Caco-2 (cell line): ENCODE results near the gene SEMA6B. TPM values are rescaled to one million over a fixed set of nuclear protein-coding genes. Genes with fewer than 3 reads are reported as not detected.

Experiments used
- BruUV-seq: library from RNA; stranded (reverse); fragments of 400-500 nt; replicated peaks from 2 replicates; lab custom pipeline; 2021; lab: Mats Ljungman, UMichigan
- CTCF ChIA-PET: fragments of 300-600 bp; sonication (Branson Sonifier 250); formaldehyde crosslinking; loops from one replicate; lab custom pipeline; 2022; ENCODE audit warnings: antibody characterized with exemption; lab: Charles Lee
- POLR2A ChIA-PET: fragments of 300-600 bp; sonication (Branson Sonifier 250); formaldehyde crosslinking; loops from one replicate; lab custom pipeline; 2022; ENCODE audit warnings: antibody characterized with exemption; lab: Charles Lee
- DNase-seq, 2 experiments: peaks; one replicate each; pipeline versions ENCODE4 v3.0.0 to v3.0.0-alpha.2; 2020 to 2022
- H3K27me3 ChIP-seq: replicated peaks from 2 replicates; pipeline ENCODE4 v1.6.0; 2011; ENCODE audit warnings: low read length; ENCODE audit not compliant: control insufficient read depth, insufficient read depth
- H3K36me3 ChIP-seq: 2 replicates; pipeline ENCODE4 v1.5.1; 2011; ENCODE audit warnings: low read length; ENCODE audit not compliant: control insufficient read depth, insufficient read depth
- H3K4me1 ChIP-seq: fragments of 250-450 bp; sonication (Bioruptor Pico); 2 replicates; pipeline ENCODE4 v1.5.1; 2020; ENCODE audit warnings: mild to moderate bottlenecking
- H3K4me3 ChIP-seq: 2 replicates; pipeline ENCODE4 v1.5.1; 2011; ENCODE audit warnings: low read depth, mild to moderate bottlenecking, control low read depth, low read length
- H3K9me3 ChIP-seq: fragments of 250-450 bp; sonication (Bioruptor Pico); 2 replicates; pipeline ENCODE4 v1.5.1; 2020; ENCODE audit warnings: mild to moderate bottlenecking, moderate library complexity
- H3K27ac Mint-ChIP-seq: one replicate; pipeline ENCODE4 v1.8.0; 2022; ENCODE audit warnings: mixed read lengths; ENCODE audit not compliant: unreplicated experiment
- H3K27me3 Mint-ChIP-seq: one replicate; pipeline ENCODE4 v1.8.0; 2022; ENCODE audit warnings: mixed read lengths; ENCODE audit not compliant: insufficient read depth, unreplicated experiment
- H3K36me3 Mint-ChIP-seq: one replicate; pipeline ENCODE4 v1.8.0; 2022; ENCODE audit warnings: mild to moderate bottlenecking, mixed read lengths; ENCODE audit not compliant: insufficient read depth, unreplicated experiment
- H3K4me1 Mint-ChIP-seq: one replicate; pipeline ENCODE4 v1.8.0; 2022; ENCODE audit warnings: low read depth, mixed read lengths; ENCODE audit not compliant: unreplicated experiment
- H3K4me3 Mint-ChIP-seq: one replicate; pipeline ENCODE4 v1.8.0; 2022; ENCODE audit warnings: mild to moderate bottlenecking, moderate library complexity, mixed read lengths; ENCODE audit not compliant: unreplicated experiment
- H3K9me3 Mint-ChIP-seq: one replicate; pipeline ENCODE4 v1.8.0; 2022; ENCODE audit warnings: mixed read lengths; ENCODE audit not compliant: unreplicated experiment
- intact Hi-C: fragments of 100-400 bp; cut with micrococcal nuclease; formaldehyde crosslinking; loops from one replicate; pipeline ENCODE4 v1.10.0; 2022; ENCODE audit not compliant: unreplicated experiment
- total RNA-seq: library from RNA; stranded (reverse); gene quantifications from 2 replicates; pipeline ENCODE4 v1.2.3, GENCODE V29; 2022
- TF ChIP-seq, protein P1 (sequence below), 2 experiments: fragments of 200-600 bp in 1 of 2; IDR thresholded peaks; 1 replicate in 1 of 2; 2 replicates in 1 of 2; pipeline versions ENCODE4 v1.5.1 to v1.8.0; 2011 to 2022; ENCODE audit warnings: antibody characterized with exemption in 1 of 2, control low read depth in 1 of 2, inconsistent platforms in 1 of 2, low read depth in 1 of 2, low read length in 1 of 2, mild to moderate bottlenecking in 1 of 2, moderate library complexity in 1 of 2; ENCODE audit not compliant: insufficient read depth in 1 of 2, severe bottlenecking in 1 of 2, unreplicated experiment in 1 of 2

Gene SEMA6B
- total RNA-seq, 1 experiment from 2014 or later: 0.39 TPM

DNA sequence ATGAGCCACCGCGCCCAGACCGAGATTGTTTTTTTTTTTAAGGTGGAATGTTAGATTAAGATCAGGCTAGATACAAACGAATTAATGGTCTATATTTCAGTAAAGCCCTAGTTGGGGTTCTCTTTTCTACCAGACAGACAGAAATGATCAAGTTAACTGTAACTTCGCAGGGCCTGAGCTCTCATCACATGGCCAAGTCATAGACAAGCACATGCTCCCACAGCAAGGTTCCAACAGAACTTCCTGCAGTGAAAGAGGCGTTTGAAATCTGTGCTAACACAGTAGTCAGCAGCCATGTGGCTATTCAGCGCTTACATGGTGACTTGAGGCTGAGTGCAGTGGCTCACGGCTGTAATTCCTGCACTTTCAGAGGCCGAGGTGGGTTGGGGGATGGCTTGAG lies 34.7 kb upstream of the SEMA6B start:
- Histone ChIP-seq H3K36me3 (no peaks in the 10 kb centered on the region), H3K27me3 (no peaks in the 10 kb centered on the region), H3K4me3 (no peak overlapping the region), H3K4me1 (no peaks in the 10 kb centered on the region), H3K9me3 (no peaks in the 10 kb centered on the region)
- POLR2A ChIA-PET: no interaction called here
- peaks cover 4% of the 10 kb centered on the region for H3K27me3 Mint-ChIP-seq
- intact Hi-C loops: no loop called here
- H3K4me3 Mint-ChIP-seq: no peak overlapping the region
- TF ChIP-seq, protein P1, sequence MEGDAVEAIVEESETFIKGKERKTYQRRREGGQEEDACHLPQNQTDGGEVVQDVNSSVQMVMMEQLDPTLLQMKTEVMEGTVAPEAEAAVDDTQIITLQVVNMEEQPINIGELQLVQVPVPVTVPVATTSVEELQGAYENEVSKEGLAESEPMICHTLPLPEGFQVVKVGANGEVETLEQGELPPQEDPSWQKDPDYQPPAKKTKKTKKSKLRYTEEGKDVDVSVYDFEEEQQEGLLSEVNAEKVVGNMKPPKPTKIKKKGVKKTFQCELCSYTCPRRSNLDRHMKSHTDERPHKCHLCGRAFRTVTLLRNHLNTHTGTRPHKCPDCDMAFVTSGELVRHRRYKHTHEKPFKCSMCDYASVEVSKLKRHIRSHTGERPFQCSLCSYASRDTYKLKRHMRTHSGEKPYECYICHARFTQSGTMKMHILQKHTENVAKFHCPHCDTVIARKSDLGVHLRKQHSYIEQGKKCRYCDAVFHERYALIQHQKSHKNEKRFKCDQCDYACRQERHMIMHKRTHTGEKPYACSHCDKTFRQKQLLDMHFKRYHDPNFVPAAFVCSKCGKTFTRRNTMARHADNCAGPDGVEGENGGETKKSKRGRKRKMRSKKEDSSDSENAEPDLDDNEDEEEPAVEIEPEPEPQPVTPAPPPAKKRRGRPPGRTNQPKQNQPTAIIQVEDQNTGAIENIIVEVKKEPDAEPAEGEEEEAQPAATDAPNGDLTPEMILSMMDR (IDR thresholded peaks at IDR 0.05; ENCODE audit: insufficient read depth in 1 of 2, low read depth in 1 of 2, low read length in 1 of 2, severe bottlenecking in 1 of 2, unreplicated experiment in 1 of 2): no peak
- no peaks in the 10 kb centered on the region for H3K36me3 Mint-ChIP-seq
- H3K9me3 Mint-ChIP-seq: no peaks in the 10 kb centered on the region
- CTCF ChIA-PET: interaction anchor here (2.2 kb wide), 1 partner anchor 27 kb away, joined by 5 read pairs; no protein-coding TSS in a partner anchor
- DNase-seq: no peak
- no TSS peak for BruUV-seq
- H3K4me1 Mint-ChIP-seq: no peaks in the 10 kb centered on the region
- no peak overlapping the region for H3K27ac Mint-ChIP-seq

DNA sequence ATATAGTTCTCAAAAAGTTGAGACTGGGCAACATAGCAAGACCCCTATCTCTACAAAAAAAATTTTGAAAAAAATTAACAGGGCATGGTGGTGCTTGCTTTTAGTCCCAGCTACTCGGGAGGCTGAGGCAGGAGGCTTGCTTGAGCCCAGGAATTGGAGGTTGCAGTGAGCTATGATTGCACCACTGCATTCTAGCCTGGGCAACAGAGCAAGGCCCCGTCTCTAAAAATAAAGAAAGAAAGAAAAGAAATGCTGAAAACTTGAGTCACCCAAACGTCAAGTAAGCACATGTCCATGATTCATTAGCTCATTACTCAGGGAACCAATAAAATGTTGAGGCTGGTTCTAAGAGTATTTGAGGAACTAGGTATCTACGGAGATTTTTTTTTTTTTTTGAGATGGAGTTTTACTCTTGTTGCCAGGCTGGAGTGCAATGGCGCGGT lies 33.9 kb upstream of the SEMA6B start:
- H3K27ac Mint-ChIP-seq: no peak overlapping the region
- no TSS peak for BruUV-seq
- H3K36me3 Mint-ChIP-seq: no peaks in the 10 kb centered on the region
- H3K9me3 Mint-ChIP-seq: no peaks in the 10 kb centered on the region
- intact Hi-C loops: no loop called here
- no peak overlapping the region for H3K4me3 Mint-ChIP-seq
- H3K4me1 ChIP-seq: no peaks in the 10 kb centered on the region
- TF ChIP-seq, protein P1 (IDR thresholded peaks at IDR 0.05; ENCODE audit: insufficient read depth in 1 of 2, low read depth in 1 of 2, low read length in 1 of 2, severe bottlenecking in 1 of 2, unreplicated experiment in 1 of 2): no peak
- no peaks in the 10 kb centered on the region for H3K4me1 Mint-ChIP-seq
- H3K9me3 ChIP-seq: no peaks in the 10 kb centered on the region
- ChIA-PET POLR2A (no interaction called here), CTCF (interaction anchor here (2.2 kb wide), 1 partner anchor 26 kb away, joined by 5 read pairs; no protein-coding TSS in a partner anchor)
- no peak overlapping the region for H3K4me3 ChIP-seq
- no peaks in the 10 kb centered on the region for H3K27me3 ChIP-seq
- no peak for DNase-seq
- no peaks in the 10 kb centered on the region for H3K36me3 ChIP-seq
- H3K27me3 Mint-ChIP-seq: peaks cover 4% of the 10 kb centered on the region

DNA sequence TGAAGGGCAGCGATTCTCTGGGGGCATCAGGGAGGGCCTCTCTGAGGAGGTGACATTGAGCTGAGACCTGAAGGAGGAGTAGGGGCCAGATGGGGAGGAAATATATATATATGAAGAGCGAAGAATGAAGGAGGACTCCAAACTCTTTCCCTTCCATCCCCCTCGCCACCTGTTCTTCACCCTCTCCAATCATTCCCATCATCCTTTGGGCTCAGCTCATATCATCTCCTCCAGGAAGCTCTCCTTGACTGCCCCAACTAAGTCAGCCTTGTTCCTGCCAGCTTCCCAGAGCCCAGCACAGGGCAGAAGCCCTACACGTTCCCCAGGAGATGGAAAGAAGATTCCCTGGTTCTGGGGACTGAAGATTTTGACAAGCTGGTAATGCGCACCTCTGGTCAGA lies 33.0 kb upstream of the SEMA6B start:
- intact Hi-C loops: no loop called here
- H3K4me3 ChIP-seq: no peak overlapping the region
- BruUV-seq: no TSS peak
- H3K36me3 ChIP-seq: no peaks in the 10 kb centered on the region
- no peaks in the 10 kb centered on the region for H3K9me3 Mint-ChIP-seq
- no peaks in the 10 kb centered on the region for H3K36me3 Mint-ChIP-seq
- no peaks in the 10 kb centered on the region for H3K4me1 ChIP-seq
- H3K27me3 Mint-ChIP-seq: peaks cover 4% of the 10 kb centered on the region
- no peak overlapping the region for H3K4me3 Mint-ChIP-seq
- H3K27me3 ChIP-seq: no peaks in the 10 kb centered on the region
- no peaks in the 10 kb centered on the region for H3K9me3 ChIP-seq
- no peak overlapping the region for H3K27ac Mint-ChIP-seq
- no peaks in the 10 kb centered on the region for H3K4me1 Mint-ChIP-seq
- TF ChIP-seq, protein P1 (IDR thresholded peaks at IDR 0.05; ENCODE audit: insufficient read depth in 1 of 2, low read depth in 1 of 2, low read length in 1 of 2, severe bottlenecking in 1 of 2, unreplicated experiment in 1 of 2): no peak
- no peak for DNase-seq
- ChIA-PET CTCF (interaction anchor here (0.6 to 2.2 kb wide), 3 partner anchors 11 to 1679 kb away, joined by 3 to 6 read pairs (median 5); no protein-coding TSS in a partner anchor), POLR2A (interaction anchor here (0.6 kb wide), 1 partner anchor 22 kb away, joined by 7 read pairs; no protein-coding TSS in a partner anchor)
